Stimulated activated CD8-positive, alpha-beta memory T cell treated with anti-CD3 and anti-CD28 coated beads, Interleukin-7, amount 100 ng/mL, for 1 hour (primary cell): ENCODE results near the gene RCSD1.

Source experiments
- DNase-seq, 2 donors: peaks; one replicate each; pipeline ENCODE4 v3.0.0-alpha.2; 2020; ENCODE audit warnings: low read depth in 2 of 2

The RCSD1 gene

DNA sequence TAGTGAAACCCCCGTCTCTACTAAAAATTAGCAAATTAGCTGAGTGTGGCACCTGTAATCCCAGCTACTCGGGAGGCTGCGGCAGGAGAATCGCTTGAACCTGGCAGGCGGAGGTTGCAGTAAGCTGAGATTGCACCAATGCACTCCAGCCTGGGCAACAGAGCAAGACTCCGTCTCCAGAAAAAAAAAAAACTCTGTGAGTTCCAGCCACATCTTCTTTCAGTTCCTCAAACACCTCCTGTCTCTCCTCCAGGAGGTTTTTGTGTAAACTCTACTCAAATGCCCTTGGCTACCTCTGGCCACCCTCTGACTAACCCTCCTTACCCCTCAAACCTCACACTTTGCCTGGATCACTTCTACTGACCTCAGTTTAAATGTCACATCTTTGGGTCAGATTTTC, 38.1 kb downstream of the RCSD1 start:
- no peak for DNase-seq

GRCh38 chr1:167669209-167670124, 39.4 kb downstream of the RCSD1 start:
- no peak for DNase-seq

DNA sequence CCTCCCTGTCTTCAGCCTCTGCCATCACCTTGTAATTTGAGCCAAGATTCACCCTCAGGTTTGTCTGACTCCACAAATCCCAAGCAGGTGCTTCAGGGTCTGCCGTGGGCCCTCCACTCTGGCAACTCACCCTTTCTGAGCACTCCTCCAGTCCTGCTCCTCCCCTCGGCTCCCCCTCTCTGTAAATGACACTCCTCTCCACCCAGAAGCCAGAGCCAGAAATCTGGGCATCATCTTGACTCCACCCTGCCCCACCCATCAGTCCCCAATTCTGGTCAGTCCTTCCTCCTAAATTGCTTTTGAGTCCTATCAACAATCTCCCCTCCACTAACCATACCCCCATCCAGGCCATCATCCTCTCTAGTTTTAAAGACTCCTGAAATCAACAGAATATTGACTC, 40.5 kb downstream of the RCSD1 start:
- DNase-seq = no peak

DNA sequence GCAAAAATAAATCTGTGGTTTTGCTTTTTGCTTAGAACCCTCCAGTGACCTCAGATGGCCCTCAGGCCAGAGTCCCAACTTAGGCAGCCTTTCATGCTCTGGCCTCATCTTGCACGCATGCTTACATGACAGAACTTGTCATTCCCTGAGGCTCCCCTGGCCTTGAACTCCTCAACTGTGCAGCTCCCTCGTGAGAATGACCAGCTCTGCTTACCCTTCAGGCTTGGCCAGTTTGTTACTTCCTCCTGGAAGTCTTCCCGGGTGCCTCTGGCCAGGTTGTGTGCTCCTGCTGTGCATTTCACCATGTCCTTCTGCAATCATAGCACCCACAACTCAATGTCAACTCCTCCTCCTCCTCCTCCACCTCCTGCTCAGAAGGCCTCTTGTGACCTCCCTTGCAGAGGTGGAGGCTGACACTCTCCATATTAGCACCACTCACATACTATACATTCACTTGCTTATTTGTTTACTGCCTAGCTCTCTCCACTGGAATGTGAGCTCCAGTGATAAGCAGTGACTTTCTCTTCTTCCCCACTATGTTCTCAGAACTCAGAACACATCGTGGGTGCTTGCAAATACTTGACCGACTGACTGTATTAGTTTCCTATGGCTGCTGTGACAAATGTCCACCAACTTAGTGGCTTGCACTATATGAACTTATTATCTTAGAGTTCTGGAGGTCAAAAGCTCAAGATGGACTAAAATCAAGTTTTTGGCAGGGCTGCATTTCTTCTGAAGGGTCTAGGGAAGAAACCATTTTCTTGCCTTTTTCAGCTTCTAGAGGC, 41.9 kb downstream of the RCSD1 start:
- no peak for DNase-seq

GRCh38 chr1:167672831-167673230, 42.8 kb downstream of the RCSD1 start:
- no peak for DNase-seq

GRCh38 chr1:167673265-167673664, 43.2 kb downstream of the RCSD1 start:
- DNase-seq = no peak

DNA sequence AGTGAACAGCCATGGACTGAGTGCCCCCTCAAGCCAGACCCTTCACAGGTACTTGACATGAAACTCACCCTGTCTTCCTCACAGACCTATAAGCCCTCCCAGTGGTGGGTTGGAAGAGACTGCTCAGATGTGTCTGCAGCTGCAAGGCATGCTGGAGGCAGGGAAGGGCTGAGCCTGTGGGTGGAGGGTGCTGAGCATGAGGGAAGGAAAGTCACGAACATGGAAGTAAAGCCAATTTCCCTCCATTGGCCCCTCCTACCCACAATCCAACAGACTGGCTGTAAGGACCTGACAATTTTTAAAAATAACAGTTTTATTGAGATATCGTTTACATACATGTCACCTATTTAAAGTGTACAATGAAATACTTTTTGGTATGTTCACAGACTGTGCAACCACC, 44.1 kb downstream of the RCSD1 start:
- DNase-seq = no peak

GRCh38 chr1:167675440-167675839, 45.4 kb downstream of the RCSD1 start:
- DNase-seq = no peak

GRCh38 chr1:167676205-167676915, 46.3 kb downstream of the RCSD1 start:
- no peak for DNase-seq

DNA sequence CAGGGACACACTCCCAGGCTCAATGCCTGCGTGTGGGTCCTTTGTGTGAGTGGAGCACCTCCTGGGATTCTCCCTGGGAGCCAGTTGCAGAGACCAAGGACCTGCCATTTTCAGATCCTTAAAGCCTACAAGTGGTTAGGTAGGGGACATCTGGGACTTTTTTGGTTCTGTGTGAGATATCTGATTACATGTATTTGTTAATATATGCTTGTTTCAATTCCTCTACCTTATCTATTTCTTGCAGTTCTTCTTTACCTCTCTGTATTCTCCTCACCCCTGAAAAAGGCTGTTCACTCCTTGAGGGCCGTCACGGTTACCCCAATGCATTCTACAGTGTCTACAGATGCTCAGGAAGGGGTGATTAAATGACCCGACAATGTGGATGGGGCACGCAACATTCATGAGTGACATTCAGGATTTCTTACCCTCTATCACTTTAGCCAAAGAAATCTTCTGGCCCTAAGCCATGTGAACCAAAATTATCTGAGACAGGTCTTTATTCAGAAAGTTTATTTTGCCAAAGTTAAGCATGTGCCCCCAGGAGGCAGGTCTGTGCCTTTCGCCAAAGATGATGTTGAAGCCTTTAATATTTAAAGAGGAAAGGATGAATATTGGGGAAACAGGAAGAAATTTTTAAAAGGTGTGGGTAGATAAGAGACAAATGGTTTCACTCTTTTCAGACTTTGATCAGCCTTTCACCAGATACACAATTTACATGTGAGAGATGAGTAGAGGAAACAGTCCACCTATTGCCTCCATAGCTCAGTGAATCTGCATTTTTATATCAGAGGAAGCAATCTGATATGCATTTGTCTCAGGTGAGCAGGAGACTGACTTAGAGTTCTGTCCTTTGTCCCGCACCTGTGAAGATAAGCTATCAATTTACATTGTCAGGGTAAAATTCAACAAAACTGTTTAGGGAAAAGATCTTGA, 47.1 kb downstream of the RCSD1 start:
- no peak for DNase-seq

DNA sequence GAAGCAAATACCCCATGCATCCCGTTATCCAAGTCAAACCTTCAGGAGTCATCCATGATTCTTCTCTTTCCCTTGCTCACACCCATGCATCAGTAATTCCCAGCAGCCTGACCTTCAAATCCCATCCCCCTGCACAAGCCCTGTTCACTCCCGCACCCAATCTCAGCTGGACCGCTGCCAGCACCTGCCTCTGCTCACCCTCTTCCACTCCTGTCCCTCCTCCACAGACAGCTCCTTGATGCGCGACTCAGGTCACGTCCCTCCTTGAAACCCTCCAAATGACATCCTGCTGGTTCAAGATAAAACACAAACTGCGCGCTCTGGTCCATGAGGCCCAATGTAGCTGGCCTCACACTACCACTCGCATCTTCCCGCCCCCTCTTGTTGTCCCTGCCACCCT, 48.4 kb downstream of the RCSD1 start:
- no peak for DNase-seq

- no peak for DNase-seq
These were observed 48.8 kb downstream of the RCSD1 start for GRCh38 chr1:167678838-167679237.

GRCh38 chr1:167679714-167680113, 49.7 kb downstream of the RCSD1 start:
- no peak for DNase-seq

DNA sequence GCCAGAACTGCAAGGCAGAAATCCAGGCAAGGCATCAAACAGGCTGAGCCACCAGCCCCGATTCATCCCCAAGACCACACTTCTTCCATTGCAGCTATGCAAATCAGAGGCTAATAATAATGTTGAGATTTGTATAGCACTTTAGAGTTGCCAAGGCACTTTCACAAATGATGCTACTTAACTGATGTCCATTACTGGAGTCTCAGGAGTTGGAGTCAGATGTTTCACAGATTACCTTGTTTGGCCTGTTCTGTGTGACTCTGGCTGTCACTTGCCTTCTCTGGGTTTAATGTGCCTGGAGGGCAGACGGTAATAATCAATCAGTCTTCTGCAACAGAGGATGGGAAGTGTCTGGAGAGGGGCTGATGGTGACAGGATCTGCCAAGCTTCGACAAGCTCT, 51.0 kb downstream of the RCSD1 start:
- DNase-seq = no peak

DNA sequence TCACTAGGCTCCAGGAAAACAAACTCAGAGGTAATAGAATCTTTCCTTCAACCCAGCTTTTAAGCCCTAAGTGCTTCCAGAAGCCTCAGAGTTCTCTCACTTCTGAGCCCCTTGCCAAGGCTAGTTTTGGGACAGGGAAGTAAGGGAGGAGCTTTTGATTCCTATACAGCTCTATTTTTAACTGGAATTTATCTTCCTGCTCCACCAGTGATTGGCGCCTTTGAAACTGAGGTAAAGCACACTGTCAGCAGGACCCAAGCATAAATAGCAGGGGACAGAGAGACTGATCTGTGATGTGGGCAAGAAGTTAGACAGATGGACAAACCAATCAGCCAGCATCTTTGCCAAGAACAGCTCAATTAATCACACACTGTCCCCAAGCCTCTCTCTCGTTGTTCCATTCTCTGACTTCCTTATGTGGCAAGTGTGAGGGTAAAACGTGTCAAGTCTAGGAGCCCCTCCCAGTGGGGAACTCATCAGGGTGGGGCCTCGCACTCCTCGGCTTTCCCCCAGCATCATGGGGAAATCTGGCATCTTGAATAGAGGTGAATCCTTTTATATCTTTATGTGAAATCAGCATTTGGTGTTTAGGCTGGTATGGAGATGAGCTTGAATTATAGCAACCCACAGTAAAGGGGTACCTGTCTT, 51.5 kb downstream of the RCSD1 start:
- no peak for DNase-seq

DNA sequence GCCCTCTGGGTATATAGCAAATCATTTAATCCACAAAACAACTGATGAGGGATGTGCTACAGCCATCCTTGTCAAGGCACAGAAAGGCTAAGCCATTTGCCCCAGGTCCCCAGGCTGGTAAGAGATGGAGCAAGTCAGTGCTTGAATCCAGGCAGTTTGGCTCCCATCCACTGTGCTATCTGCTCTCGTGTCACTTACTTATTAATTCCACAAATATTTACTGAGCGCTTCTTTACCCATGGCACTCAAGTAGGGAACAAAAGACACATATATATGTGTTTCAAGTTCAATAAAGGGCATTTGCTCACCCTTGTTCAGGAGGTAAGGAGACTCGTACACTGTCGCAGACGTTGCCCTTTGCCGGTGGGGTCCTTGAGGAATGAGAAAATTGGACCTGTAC, 53.2 kb downstream of the RCSD1 start:
- no peak for DNase-seq

DNA sequence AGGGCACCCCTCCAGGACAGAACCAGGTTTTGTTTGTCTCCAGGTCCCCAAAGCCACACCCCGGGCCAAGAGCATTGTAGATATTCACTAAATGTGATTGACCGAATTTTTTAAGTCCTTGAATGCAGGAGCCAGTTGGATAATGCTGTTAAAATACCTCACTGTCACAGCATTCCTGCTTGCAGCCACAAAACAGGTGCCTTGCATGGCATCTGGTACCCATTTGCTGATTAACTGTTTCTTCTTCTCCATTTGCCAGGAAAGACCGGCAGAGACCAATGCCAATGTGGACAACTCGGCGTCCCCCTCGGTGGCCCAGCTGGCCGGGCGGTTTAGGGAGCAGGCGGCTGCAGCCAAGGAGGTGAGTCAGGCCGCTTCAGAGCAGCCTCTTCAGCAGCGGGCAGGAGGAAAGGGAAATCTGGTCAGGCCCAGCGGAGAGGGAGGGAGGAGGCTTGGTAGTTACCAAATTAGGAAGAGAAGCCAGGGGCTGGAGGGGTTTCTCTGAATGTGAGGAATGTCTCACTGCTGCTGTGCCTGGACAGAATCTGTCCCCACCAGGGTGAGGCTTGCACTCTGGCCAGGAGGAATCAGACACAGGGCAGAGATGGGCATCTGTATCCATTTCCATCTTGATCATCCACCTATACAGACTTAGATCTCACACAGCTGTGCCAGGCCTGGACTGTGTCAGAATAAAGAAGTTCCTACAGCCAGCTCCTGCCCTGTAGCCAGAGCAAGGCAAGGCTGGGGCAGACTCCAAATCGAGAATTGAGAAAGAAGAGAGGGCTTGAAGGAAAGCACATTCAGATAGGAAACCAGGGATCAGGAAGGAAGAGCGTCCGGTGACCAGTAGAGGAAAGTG, 53.8 kb downstream of the RCSD1 start:
- no peak for DNase-seq

GRCh38 chr1:167685844-167686243, 55.8 kb downstream of the RCSD1 start:
- no peak for DNase-seq

DNA sequence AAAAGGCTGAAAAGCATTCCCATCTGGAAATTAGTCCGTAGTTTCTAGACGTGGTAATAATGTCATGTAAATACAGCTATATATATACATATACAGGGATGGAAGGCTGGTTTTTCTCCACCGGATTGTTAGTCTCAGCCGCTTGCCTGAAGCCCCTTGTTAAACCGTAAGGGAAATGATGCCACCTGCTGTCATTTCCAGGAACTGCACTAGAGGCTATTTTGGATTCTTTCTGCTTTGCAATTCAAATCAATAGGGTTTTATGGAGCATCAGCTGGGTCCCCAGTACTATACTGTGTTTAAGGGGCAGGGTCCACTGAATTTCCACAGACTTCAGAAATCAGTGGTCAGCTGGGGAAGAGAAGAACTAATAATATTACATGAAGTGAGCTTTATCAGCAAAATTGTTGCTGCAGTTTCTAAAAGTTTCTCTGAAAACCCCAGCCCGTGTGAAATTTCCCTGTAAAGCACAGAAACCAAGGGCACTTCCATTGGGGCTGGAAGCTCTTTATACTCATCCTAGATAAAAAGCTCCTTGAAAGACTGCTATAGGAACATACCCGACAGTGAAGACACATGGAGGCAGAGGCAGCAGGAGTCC, 58.0 kb downstream of the RCSD1 start:
- peak; percentile 63 to 73 for DNase-seq
